Measurements from ENCODE around the gene MAP4K1.

MAP4K1 gene

DNA sequence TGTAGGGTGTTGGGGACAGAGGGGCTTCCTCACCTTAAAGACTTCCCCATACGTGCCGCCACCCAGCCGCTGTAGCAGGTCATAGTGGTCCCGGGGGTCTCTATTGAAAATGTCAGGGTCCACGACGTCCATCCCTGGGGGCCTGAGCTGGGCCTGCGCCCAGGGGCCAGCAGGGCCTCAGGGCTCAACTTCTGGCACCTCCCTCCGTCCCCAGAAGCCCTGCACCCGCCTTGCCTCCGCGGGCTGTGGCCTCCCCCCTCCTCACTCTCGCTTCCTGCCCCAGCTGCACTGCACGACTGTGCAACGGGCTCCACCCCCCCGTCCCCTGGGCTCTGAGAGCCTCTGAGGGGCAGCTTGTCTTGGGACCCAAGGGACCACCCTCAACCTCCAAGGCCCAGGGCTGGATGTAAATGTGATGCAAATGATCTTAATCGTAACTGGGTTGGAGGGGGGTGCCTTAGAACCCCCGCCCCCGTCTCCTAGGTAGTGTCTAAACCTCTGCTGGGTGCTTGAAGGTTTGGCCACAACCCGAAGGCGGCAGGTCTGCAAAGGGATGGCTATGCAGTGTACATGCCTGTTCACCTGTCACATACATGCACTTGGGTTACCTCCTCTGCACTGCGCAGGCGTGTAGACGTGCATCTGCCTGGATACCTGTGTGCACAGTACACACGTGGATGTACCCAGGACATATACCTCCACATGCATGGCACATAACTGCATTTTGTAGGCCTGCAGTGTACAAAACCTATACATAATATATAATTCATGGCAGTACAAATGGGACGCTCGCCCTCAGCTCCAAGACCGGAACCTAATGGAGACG, at the start of gene MAP4K1:
Gene MAP4K1 (minus strand): TSS at position 190 of the 826 bp plus-strand sequence. CDS start 58 bp downstream, at position 132.
- DNase-seq (ENCODE audit: low read depth in 2 of 2): peak; percentile 56 to 67

DNA sequence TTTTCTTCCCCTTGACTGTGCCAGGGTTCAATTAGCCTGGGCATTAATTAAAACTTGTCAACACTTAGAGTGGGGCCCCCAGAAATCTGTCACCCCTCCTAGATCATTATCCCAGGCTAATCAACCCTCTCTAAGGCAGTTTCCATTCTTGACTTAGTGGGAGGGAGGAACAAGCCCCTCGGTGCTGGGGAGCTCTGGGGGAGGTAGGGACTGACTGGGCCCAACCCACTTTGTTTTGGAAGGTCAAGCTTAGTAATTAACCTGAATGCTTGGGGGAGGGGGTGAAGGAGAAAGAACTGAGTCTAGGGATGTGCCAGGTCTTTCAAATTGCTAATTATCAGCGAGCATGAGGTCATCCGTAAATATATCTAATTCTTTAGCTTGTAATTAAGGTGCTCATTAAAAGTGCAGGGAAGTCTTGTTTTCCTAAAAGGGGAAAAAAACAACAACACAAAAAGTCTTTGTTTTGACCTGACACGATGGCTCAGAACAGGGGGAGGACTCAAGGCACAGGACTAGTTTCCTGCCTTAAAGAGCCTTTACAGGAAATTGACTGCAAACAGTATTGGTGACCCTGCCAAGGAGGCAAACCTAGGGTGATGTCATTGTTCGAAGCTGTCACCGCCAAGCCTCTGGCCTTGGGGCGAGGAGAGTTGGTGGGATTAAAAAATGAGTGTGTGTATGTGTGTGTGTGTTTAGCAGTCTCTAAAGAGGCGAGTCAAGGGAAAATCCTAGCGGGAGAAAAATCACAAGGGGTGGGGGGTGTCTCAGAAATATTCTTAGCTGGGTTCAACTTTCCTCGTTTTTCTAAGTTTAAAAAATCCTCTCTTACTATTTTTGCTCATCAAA, 49.1 kb upstream of the MAP4K1 start:
- no peak for DNase-seq (ENCODE audit: low read depth in 2 of 2)

DNA sequence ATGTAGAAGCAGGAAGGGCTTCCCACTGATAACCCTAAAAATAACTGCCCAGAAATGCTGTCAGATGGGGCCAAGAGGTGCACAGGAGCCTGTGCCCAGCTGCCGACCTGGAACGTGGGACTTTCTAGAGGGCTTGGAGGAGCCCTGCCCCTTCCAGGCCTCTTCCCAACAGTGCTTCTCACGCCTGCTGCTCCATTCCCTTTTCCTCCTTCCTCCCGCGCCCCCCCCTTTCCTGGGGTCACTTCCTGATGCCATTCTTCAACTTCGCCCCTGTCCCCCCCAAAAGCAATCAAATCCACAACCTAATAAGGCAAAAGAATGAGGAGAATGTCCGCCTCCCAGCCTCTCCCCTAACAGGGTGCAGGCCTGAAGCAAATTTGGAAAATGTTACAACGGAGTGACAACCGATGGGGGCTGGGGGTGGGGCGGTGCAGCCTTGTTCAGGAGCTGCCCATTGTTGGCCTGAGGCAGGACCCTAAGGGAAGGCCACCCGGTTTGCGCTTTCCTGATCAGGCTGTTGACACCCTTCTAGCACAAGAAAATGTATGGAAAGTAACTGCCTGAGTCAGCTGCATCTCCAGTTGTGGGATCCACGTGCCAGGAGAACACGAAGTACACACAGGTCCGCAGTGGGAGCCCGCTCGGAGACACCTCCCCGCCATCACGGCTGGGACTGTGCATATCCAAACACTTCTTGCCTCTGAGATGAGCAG, 48.4 kb upstream of the MAP4K1 start:
- DNase-seq (ENCODE audit: low read depth in 2 of 2): no peak

DNA sequence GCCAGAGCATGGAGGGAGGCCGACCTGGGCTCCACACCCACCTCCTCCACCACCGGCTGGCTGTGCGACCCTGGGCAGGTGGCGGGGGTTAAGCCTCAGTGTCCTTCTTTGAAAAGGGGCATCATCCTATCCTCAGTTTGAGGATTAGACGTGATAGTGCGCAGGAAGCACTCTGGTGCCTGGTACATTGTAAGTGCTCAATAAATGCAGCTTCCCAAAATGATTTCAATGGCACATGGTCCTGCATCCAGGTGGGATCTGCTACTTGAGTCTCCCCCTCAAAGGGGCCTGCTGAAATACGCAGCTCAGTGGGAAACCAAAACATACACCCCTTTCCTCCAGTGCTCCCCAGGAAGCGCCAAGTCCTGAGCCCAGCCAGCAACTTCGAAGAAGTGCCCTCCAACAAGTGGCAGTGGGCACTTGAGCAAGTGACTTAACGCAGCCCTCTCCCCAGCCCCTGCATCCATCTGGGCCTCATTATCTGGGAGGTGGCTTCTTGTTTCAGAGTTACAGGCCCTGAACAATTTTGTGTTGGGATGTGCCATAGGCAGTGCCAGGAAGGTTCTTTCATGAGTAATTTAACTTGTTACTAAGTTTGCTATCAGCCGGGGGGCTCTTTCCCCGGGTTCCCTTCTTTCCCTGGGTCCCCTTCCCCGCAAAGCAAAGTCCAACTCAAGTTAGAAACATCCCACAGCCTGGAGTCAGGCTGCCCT, 47.6 kb upstream of the MAP4K1 start:
- no peak for DNase-seq (ENCODE audit: low read depth in 2 of 2)

DNA sequence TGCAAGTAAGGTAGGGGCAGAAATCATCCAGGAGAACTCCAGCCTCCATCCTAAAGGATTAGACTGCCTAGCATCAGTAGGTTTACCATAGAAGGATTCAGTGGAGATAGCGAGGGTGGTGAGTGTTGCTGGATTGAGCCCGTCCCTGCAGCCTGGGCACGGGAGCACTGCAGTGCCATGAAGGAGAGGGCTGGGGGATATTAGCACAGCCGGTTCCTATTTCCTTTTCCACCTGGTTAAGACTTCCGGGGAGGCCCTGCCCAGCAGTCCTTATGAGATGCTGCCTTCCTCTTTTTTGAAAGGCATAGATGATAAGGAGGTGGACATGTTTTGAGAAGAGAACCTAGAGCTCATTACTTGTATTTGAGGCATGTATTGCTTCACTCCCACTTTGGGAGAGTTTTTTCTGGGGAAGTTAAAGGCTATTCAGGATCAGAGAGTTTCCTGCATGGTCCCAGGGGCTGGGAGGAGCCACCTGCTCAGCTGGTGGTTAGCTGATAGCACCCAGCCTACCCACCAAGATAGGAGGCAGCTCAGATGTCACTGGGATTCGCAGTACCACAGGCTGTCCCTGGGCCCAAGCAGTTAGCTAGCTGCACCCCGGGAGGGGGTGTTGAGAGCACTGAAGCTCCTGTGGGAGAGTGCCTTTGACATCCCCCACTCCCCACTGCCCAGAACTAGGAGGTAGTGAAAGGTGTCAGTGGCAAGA, 46.9 kb upstream of the MAP4K1 start:
- DNase-seq (ENCODE audit: low read depth in 2 of 2): no peak

DNA sequence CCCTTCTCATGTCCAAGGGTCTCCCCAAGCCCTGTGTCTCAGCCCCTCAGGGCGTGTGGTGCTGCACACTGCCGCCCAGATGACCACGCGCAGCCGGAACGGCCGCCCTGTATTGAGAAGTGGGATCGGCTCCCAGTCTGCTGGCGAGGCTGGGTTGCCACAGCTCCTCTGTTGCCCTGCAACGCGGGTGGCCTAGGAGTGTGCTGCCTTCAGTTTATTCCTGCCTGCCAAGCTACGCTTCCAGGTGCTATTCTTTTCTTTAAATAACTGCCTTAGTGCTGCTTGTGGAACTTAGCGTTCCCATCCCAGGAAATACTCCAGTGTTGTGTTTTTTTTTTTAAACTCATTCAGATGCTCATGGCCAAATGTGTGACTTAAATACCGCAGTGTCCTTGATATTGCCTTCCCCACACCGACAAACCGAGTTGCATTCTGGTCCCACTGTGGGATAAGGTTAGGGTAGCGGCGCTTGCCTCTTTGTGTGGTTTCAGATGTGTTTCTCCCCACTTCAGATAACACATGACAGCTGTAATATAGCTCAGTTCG, 46.3 kb upstream of the MAP4K1 start:
- no peak for DNase-seq (ENCODE audit: low read depth in 2 of 2)

DNA sequence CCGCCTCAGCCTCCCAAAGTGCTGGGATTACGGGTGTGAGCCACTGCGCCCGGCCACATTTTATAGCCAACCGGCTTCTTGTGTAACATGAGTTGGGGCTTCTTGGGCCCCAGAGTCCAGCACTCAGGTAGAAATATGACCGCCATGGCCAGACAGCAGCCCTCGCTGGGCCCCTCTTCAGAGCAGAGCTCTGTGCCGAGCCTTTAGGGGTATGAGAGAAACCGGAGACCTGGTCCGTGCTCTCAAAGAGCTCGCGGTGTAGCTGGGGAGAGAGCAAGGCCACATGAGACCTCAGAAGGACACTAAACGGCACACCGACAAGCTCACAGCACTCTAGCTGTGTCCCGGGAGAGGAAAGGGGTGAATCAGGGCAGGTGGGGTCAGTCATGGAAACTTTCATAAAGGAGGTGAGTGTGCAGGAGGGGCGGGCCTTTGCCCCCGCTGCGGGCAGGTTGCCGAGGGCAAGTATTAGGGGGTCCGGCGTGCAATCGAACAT, 45.5 kb upstream of the MAP4K1 start:
- no peak for DNase-seq (ENCODE audit: low read depth in 2 of 2)

DNA sequence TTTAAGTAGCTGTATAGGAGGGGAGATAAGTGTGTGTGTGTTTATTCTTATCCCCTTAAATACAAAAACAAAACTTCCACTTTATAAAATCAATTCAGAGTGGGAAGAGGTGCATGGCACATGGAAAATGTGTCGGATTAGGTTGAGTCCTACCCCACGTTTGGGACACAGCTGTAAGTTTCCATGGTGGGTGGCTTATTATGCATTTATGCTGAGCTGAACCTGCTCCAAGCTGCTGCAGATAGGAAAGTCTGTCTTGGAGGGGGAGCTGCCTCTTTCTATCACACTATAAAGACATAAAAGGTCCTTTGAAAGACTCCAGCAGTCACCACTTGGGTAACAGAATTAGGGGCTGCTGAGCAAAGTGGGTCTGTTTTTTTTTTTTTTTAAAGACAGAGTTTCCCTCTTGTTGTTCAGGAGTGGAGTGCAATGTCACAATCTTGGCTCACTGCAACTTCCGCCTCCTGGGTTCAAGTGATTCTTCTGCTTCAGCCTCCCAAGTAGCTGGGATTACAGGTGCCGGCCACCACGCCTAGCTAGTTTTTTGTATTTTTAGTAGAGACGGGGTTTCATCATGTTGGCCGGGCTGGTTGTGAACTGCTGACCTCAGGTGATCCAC, 44.9 kb upstream of the MAP4K1 start:
- DNase-seq (ENCODE audit: low read depth in 2 of 2): no peak

DNA sequence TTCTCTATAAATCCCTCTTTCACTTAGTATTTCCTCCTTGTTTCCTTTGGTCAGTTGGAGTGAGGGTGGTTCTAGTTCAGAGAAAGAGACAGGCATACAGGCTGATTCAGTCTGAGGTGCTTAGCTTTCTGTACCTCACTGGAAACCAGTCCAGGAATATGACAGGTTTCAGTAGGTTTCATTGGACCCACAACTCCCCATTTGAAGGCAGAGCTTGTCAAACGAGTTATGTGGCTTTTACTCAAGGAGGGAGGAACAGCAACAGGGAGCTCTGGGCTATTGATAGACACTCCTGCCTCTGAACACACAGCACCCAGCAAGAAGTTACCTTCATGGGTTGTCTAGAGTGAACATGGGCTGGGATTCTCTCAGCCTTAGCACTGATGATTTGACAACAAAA, 44.2 kb upstream of the MAP4K1 start:
- DNase-seq (ENCODE audit: low read depth in 2 of 2): no peak

DNA sequence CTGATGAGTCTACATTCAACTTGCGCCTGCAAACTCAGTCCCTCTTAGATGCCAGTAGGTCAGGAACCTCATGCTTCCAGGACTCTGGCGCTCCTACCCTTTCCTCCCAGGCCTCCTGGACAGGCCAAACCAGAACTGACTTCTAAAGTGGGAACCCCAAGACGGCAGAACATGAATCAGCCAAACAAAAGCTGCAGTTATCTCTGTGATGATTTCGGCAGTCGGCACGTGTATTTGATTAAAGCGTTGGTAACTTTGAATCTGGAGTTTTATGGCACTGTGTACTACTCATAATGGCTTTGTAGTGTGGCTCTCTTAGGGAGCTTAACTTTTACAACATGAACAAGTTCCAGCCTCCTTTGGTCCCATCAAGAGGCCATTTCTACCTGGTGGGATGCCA, 43.4 kb upstream of the MAP4K1 start:
- DNase-seq (ENCODE audit: low read depth in 2 of 2): no peak

DNA sequence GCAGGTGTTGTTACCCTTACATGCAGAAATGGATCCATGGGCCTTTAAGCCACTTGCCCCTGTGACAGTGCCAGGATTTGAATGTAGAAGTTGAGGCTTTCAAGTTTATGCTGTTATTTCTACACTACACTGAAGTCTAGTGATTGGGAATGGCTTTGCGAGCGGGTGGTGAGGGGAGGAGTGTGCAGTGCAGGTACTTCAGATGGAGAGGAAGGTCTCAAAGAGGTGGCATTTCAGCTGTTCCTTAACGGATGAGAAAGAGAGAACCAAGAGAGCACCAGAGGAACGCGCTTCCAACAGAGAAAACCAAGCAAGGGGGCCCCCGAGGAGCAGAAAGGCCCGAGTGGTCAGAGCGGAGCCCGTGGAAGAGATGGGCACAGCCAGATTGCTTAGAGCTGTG, 43.0 kb upstream of the MAP4K1 start:
- DNase-seq (ENCODE audit: low read depth in 2 of 2): no peak

DNA sequence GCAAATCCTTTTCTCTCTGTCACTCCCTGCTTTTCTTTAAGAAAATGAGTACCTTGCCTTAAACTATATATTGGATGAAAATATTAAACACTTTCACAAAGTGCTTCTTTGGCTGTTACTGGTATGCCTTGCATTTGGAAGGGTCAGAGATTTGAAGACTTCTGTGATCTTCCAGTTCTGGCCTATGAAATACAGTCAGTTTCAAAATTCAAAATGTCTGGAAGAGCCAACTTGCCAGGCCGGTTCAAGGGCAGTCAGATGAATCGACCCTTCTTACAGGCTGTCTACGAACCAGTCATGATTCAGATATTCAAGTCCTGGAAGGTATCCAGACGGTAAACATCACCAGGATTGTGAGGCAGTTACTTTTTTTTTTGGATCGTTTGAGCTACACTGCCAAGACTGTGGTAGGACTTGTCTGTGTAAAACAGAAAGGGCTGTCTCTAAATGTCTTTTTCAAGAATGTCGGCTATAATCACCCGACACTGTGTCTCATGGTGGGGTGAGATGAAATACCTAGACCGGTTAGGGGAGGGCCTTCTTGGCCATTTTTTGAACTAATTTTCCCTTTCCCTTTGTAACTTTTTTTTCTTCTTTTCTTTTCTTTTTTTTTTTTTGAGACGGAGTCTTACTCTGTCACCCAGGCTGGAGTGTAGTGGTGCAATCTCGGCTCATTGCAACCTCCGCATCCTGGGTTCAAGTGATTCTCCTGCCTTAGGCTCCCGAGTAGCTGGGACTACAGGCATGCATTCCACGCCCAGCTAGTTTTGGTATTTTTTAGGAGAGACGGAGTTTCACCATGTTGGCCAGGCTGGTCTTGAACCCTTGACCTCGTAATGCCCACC, 40.9 kb upstream of the MAP4K1 start:
- no peak for DNase-seq (ENCODE audit: low read depth in 2 of 2)

DNA sequence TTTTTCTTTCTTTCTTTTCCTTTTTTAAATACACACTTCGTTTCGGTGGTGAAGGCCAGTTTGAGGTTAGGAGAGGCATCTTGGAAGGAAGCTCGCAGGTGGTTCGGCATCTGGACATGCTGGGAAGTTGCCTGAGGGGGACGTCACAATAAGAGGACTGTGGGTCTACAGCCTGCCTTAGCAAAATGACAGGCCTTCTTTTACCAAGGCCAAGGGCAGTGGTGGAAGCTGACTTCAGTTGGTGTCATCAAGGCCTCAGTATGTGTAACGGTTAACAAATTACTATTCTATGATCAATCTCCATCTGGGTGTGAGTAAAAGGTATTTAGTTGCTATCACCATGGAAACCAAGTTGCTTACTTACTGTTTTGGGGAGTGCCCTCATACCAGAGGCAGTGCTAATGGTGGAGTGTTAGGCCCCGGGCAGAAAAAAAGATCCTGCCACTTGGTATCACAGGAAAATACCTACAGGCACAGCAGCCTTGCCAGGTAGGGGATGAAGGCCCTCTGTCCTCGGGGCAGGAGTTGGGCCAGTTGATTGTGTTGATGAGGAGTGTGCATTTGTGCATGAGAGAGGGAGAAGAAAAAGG, 40.0 kb upstream of the MAP4K1 start:
- no peak for DNase-seq (ENCODE audit: low read depth in 2 of 2)

DNA sequence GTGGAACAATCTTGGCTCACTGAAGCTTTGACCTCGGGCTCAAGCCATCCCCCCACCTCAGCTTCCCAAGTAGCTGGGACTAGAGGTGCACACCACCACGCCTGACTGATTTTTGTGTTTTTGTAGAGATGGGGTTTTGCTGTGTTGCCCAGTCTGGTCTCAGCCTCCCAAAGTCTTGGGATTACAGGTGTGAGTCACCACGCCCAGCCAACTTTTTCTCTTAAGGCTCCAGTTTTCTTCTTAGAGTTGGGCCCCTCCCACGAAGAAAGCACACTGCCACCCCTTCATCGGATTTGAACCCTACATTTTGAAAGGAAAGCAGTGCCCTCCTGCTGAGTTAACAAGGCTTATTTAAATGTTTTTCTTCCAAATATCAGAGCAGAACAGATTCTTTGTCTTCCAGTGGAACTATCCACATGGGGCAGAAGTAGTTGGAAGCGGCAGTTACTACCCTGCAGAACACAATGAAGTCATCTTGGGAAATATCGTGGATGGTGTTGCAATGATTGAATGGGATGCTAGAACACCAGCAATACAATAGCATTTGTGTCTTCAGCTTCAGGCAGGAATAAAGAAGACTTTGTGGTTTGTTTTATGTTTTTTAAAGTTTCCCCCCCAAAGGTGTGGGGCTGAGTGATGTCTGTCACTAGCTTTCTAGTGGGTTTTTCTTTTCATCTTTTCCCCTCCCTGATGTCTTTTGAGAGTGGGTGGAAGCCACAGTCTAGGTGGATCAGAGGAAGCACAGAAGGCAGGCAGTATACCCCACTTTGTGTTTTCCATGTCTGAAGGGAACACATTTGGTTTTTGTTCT, 38.6 kb upstream of the MAP4K1 start:
- no peak for DNase-seq (ENCODE audit: low read depth in 2 of 2)

DNA sequence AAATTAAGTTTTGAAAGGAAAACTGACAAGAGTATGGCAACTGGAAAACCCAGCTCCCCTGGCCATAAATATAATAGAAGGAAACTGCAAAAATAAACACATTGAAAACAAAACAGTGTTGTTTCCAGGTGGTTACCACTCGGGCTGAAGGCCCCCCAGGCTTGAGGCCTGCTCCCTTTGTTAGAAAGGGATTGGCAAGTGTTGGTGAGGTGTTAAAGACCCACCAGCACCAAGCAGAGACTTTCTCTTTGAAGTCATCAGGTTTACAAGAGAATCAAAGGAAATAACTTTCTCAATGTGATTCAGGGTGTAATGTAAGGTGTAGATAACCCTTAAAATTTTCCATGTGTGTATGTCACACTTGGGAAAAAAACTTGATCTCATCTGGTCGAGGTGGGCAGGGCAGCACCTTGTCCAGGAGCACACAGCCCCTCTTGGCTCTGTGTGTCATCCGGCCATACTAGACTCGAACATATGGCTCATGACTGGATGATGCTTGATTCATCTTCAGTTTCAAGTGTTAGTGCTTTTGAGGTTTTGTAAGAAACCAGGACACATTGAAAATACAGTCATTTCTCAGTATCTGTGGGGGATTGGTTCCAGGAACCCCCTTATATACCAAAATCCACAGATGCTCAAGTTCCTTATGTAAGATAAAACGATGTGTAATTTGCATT, 37.5 kb upstream of the MAP4K1 start:
- no peak for DNase-seq (ENCODE audit: low read depth in 2 of 2)

DNA sequence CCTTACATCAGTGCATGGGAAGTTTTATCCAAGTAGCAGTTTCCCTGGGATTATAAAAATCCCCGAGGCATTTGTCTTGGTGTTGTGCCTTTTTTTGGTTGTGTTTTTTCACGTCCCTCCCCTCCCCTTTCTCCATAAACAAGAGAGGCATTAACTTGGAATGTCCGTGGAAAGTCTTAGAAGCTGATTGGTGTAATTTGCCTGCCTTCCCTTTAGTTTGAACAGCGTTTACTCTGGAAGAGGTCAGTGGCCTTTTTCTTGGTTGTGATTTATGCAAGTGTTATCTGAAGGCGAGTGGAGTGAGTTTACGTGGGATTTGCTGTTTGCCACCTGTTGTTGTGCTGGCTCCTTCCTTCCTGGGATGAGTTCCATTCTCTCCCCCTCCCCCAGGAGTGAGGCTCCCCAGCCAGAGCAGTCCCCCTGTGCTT, 36.9 kb upstream of the MAP4K1 start:
- DNase-seq (ENCODE audit: low read depth in 2 of 2): no peak

DNA sequence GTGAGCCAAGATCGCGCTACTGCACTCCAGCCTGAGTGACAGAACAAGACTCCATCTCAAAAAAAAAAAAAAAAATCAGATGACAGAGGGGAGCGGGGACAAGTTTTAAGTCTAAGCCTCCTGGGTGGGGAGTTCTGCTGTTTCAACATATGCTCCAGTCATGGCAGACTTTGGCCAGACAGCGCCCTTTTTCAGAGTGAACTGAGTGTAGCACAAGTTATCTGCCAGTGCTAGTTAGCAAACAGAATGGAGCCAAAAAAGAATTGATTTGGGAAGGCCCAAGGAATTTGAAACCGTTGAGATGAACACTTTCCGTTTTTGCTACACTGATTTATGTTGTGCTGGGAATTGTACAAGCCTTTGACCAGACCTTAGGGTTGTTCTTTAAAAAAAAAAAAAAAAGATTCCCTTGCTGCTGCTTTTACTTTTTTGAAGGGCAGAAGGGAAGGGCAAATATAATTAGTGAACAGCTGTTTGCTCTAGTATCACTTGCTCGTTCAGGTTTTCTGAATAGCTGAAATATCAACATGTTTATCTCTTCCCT, 35.3 kb upstream of the MAP4K1 start:
- DNase-seq (ENCODE audit: low read depth in 2 of 2): no peak
